NCI-H446 treated with DMSO at 0.1 percent for 48 hours (cell line): ENCODE results near the gene OR5J2.
"Not testable (repeated sequence)": the region's sequence is repeated elsewhere in the genome, so short reads cannot be mapped to it uniquely, and the experiment has no call there.

Source experiments
- DNase-seq: peaks from one replicate; lab custom pipeline; 2025; lab: John Stamatoyannopoulos, UW

The OR5J2 gene

GRCh38 chr11:56176318-56176717, at the start of gene OR5J2:
Gene OR5J2, plus strand, starts transcription at chr11:56176618. Its CDS starts 0 bp downstream, at chr11:56176618.
- DNase-seq: no peak

- no peak for DNase-seq
Observed at GRCh38 chr11:56140151-56140661, 36.2 kb upstream of the OR5J2 start, which contains the start of gene OR8J3. Gene OR8J3, minus strand, starts transcription at chr11:56140201. Its CDS starts 2,483 bp downstream, at chr11:56137718.

GRCh38 chr11:56143681-56144080, 32.7 kb upstream of the OR5J2 start:
- not testable (repeated sequence) for DNase-seq

- no peak for DNase-seq
Observed at GRCh38 chr11:56151376-56151775, 25.0 kb upstream of the OR5J2 start.

GRCh38 chr11:56152333-56152732, 24.1 kb upstream of the OR5J2 start:
- no peak for DNase-seq

- DNase-seq: no peak
Observed at GRCh38 chr11:56160217-56160616, 16.2 kb upstream of the OR5J2 start, which contains the start of gene OR8K5. Gene OR8K5, minus strand, starts transcription at chr11:56160317. Its CDS starts 0 bp downstream, at chr11:56160317.

- DNase-seq: no peak
Observed at GRCh38 chr11:56163804-56164203, 12.6 kb upstream of the OR5J2 start.

- DNase-seq: no peak
Observed at GRCh38 chr11:56172256-56172830, 4.1 kb upstream of the OR5J2 start.

DNA sequence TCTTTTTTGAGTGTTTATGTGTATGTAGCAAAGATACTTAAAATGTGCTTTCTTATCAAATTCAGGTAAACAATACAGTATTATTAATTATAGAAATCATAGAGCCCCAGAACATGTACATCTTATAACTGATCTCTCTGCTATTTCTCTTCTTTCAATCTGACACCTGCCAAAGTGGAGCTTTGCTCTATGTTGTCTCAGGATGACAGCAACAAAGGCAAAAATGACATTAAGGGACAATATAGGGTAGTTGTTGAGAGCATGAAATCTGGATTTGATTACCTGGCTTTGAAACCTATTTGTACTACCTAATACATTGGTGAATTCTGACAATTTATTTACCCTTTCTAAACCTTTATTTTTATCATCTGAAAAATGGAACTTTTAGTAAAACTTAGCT, 7.0 kb downstream of the OR5J2 start:
- no peak for DNase-seq

DNA sequence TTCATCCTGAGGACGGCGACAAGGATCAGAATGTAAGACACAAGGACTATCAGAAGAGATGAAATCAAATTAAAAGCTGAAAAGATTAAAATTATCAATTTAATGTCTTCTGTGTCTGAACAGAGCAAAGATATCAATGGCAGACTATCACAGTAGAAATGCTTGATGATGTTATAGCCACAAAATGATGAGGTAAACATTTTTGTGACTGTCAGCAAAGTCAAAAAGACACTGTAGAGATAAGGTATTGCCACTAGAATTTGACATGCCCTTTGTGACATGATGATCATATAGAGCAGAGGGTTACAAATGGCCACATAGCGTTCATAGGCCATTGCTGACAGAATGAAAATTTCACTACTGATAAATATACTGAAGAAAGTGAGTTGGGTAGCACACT, 12.2 kb downstream of the OR5J2 start:
- DNase-seq: no peak

GRCh38 chr11:56196705-56197104, 20.3 kb downstream of the OR5J2 start:
- no peak for DNase-seq

GRCh38 chr11:56197367-56197766, 20.9 kb downstream of the OR5J2 start:
- no peak for DNase-seq

- DNase-seq: no peak
Observed at GRCh38 chr11:56207790-56208189, 31.4 kb downstream of the OR5J2 start.

- DNase-seq: no peak
Observed at GRCh38 chr11:56214537-56214936, 38.1 kb downstream of the OR5J2 start.

GRCh38 chr11:56219735-56220134, 43.3 kb downstream of the OR5J2 start:
- not testable (repeated sequence) for DNase-seq
